Stomach smooth muscle (tissue), 2 donors: ENCODE results near the gene FUT4.
A peak's percentile ranks its signal among the peaks of the same experiment; 100 is the strongest.
"Not testable (repeated sequence)": the region's sequence is repeated elsewhere in the genome, so short reads cannot be mapped to it uniquely, and the experiment has no call there.

Experiments
- H3K27ac ChIP-seq: one replicate; pipeline ENCODE4 v1.7.0; 2013; ENCODE audit warnings: mild to moderate bottlenecking, low read length, inconsistent platforms
- H3K27me3 ChIP-seq, 2 donors: one replicate each; pipeline ENCODE4 v1.7.0; 2013; ENCODE audit warnings: low read length in 2 of 2; ENCODE audit not compliant: insufficient read depth in 2 of 2, control insufficient read depth in 1 of 2
- H3K36me3 ChIP-seq, 2 donors: one replicate each; pipeline ENCODE4 v1.7.0; 2013; ENCODE audit warnings: low read length in 2 of 2; ENCODE audit not compliant: control insufficient read depth in 2 of 2, insufficient read depth in 2 of 2
- H3K4me1 ChIP-seq: one replicate; pipeline ENCODE4 v1.7.0; 2013; ENCODE audit warnings: low read length; ENCODE audit not compliant: control insufficient read depth, insufficient read depth
- H3K4me3 ChIP-seq, 2 donors: one replicate each; pipeline ENCODE4 v1.7.0; 2013; ENCODE audit warnings: low read length in 2 of 2
- H3K9ac ChIP-seq, 2 donors: one replicate each; pipeline ENCODE4 v1.7.0; 2013; ENCODE audit warnings: low read length in 2 of 2, mild to moderate bottlenecking in 1 of 2
- H3K9me3 ChIP-seq, 2 donors: one replicate each; pipeline ENCODE4 v1.7.0; 2013; ENCODE audit warnings: low read length in 2 of 2; ENCODE audit not compliant: control insufficient read depth in 2 of 2
- donor health status: healthy.
- donor health status: Pancreatic carcinoma.

Gene FUT4, protein sequence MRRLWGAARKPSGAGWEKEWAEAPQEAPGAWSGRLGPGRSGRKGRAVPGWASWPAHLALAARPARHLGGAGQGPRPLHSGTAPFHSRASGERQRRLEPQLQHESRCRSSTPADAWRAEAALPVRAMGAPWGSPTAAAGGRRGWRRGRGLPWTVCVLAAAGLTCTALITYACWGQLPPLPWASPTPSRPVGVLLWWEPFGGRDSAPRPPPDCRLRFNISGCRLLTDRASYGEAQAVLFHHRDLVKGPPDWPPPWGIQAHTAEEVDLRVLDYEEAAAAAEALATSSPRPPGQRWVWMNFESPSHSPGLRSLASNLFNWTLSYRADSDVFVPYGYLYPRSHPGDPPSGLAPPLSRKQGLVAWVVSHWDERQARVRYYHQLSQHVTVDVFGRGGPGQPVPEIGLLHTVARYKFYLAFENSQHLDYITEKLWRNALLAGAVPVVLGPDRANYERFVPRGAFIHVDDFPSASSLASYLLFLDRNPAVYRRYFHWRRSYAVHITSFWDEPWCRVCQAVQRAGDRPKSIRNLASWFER

GRCh38 chr11:94543695-94544645 lies at the start of gene FUT4:
Gene FUT4, plus strand, starts transcription at chr11:94543921. Its CDS starts 213 bp downstream, at chr11:94544134.
- H3K27ac ChIP-seq = peak within 1 kb of the TSS; percentile 97
- peaks cover under 1 to 3% of the 10 kb centered on the region in 2 donors for H3K36me3 ChIP-seq
- H3K4me3 ChIP-seq = peak within 1 kb of the TSS; percentile 72 to 84
- H3K4me1 ChIP-seq = peaks cover 33% of the 10 kb centered on the region
- H3K27me3 ChIP-seq = no peaks in the 10 kb centered on the region
- peak within 1 kb of the TSS; percentile 95 to 96 for H3K9ac ChIP-seq
- H3K9me3 ChIP-seq = no peaks in the 10 kb centered on the region

DNA sequence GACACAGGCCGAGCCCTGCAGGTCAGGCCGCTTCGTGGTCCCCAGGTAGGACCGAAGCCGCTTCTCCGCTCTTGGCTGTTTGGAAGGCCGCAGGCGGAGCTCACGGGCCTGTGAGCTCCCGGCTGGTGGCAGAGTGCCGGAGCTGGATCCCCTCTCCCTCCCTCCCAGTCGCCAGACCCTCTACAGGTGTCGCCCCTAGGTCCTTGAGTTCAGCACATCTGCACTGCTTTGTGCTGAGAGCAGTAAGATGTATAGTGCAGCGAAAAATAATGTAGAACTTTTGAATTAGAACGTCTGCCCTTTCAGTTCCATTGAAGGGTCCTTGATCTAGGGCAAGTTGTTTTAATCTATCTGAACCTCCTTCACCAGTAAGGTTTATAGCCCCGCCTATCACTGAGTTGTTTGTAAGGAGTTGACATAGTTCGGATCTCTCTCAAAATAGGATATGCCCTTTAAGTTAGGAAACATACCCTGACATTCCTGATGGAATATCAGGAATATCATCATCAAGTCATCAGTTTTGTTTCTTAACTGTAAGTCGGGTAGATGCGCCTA lies 49.5 kb upstream of the FUT4 start:
- Histone ChIP-seq H3K27ac (peak overlapping the region; percentile 60), H3K36me3 (peaks cover 17 to 20% of the 10 kb centered on the region in 2 donors), H3K9ac (peak overlapping the region; percentile 94 to 98), H3K9me3 (no peaks in the 10 kb centered on the region), H3K27me3 (no peaks in the 10 kb centered on the region), H3K4me1 (no peaks in the 10 kb centered on the region), H3K4me3 (peak overlapping the region; percentile 94 to 98)

DNA sequence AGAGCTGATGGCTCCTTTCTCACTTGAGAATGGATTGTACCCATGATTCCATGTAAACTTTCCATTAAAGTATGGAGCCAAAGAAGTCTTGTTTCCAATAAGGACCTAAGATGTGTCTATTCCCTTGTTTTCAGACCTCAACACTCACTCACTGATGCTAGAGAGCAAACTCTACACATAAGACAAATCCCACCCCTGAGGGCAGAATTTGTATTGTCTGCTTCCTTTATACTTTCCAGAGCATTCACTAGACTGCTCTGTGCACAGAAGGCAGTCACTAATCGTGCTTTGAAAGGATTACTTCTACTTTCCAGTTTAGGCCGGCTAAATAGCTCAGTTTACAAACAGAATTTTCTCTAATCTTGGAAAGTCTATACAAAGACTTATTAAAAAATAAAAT lies 43.5 kb upstream of the FUT4 start:
- H3K27ac ChIP-seq = no peak overlapping the region
- no peaks in the 10 kb centered on the region for H3K27me3 ChIP-seq
- H3K9me3 ChIP-seq = no peaks in the 10 kb centered on the region
- H3K36me3 ChIP-seq = peaks cover 15 to 21% of the 10 kb centered on the region in 2 donors
- no peak overlapping the region for H3K4me3 ChIP-seq
- H3K9ac ChIP-seq = no peak overlapping the region
- no peaks in the 10 kb centered on the region for H3K4me1 ChIP-seq

DNA sequence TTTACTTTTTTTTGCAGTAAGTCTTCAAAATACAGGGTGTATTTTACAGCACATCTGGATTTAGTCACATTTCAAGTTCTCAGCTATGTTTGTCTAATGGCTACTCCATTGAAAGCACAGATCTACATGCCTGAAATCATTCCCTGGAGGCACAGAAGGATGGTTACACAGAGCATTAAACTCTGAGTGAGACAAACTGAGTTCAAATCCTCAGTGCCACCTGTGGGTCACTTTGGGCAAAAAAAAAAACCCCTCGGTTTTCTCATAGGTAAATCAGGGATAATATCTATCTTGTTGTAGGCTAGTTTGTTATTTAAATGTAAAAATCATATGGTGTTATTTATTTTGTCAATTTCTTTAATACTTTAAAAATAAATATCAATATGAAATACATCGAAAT lies 42.2 kb upstream of the FUT4 start:
- Histone ChIP-seq H3K4me1 (no peaks in the 10 kb centered on the region), H3K4me3 (no peak overlapping the region), H3K36me3 (peaks cover 15 to 21% of the 10 kb centered on the region in 2 donors), H3K27ac (no peak overlapping the region), H3K9me3 (no peaks in the 10 kb centered on the region), H3K9ac (no peak overlapping the region), H3K27me3 (no peaks in the 10 kb centered on the region)

DNA sequence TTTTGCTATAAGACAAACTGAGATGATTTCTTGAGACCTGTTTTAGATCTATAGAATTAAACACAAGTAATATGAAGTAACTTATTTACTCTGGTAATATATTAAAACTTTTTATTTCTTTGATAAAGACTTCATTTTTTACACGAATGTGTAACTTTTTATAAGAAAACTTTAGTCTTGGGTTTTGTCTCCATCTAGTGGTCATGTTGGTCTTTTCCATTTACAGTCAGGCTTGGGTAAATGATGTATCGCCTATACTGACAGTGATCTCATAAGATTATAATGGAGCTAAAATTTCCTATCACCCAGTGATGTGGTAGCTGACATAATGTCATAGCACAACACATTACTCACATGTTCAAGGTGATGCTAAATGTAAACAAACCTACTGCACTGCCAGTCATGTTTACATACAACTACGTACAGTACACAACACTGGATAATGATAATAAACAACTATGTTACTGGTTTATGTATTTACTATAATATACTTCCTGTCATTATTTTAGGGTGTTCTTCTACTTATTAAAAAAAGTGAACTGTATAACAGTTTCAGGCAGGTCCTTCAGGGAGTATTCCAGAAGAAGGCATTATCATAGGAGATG lies 38.9 kb upstream of the FUT4 start:
- Histone ChIP-seq H3K4me3 (no peak overlapping the region), H3K9ac (no peak overlapping the region), H3K9me3 (no peaks in the 10 kb centered on the region)

GRCh38 chr11:94506513-94506912 lies 37.2 kb upstream of the FUT4 start:
- H3K4me3 ChIP-seq, H3K9ac ChIP-seq, H3K27ac ChIP-seq, H3K36me3 ChIP-seq, H3K9me3 ChIP-seq, H3K4me1 ChIP-seq, H3K27me3 ChIP-seq: not testable (repeated sequence)

More for the DNA sequence above, 38.9 kb upstream of the FUT4 start:
- no peak overlapping the region for H3K27ac ChIP-seq
- no peaks in the 10 kb centered on the region for H3K4me1 ChIP-seq
- H3K27me3 ChIP-seq = no peaks in the 10 kb centered on the region
- peaks cover 3 to 4% of the 10 kb centered on the region in 2 donors for H3K36me3 ChIP-seq

DNA sequence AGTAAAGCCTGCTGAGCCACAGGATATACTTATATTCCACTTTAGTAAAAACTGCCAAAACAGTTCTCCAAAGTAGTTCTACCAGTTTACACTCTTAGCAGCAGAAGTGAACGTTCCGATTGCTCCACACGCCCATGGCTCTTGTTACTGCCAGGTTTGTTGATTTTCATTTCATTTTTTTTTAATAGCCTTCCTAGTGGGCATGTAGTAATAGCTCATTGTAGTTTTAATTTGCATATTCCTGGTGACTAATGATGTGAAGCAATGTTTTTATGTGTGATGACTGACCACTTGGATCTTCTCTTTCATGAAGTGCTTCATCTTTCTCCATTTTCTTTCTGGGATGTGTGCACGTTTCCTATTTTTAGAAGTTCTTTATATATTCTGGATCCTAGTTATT lies 36.2 kb upstream of the FUT4 start:
- Histone ChIP-seq H3K27ac (no peak overlapping the region), H3K9me3 (no peaks in the 10 kb centered on the region), H3K36me3 (no peaks in the 10 kb centered on the region), H3K27me3 (peaks cover 0 to 2% of the 10 kb centered on the region in 2 donors), H3K4me1 (peaks cover 7% of the 10 kb centered on the region), H3K9ac (no peak overlapping the region), H3K4me3 (no peak overlapping the region)

- peak within 1 kb of the TSS; percentile 40 to 78 for H3K4me3 ChIP-seq
- H3K36me3 ChIP-seq = no peaks in the 10 kb centered on the region
- H3K4me1 ChIP-seq = peaks cover 9% of the 10 kb centered on the region
- H3K9ac ChIP-seq = peak within 1 kb of the TSS in 1 of 2 donors; percentile 47
- H3K27ac ChIP-seq = no peak within 1 kb of the TSS
- peaks cover 0 to 5% of the 10 kb centered on the region in 2 donors for H3K27me3 ChIP-seq
- no peaks in the 10 kb centered on the region for H3K9me3 ChIP-seq
These were observed 31.6 kb upstream of the FUT4 start, which contains the start of gene C11orf97 for GRCh38 chr11:94511932-94512781. Gene C11orf97, plus strand, starts transcription at chr11:94512461. Its CDS starts 68 bp downstream, at chr11:94512529.

DNA sequence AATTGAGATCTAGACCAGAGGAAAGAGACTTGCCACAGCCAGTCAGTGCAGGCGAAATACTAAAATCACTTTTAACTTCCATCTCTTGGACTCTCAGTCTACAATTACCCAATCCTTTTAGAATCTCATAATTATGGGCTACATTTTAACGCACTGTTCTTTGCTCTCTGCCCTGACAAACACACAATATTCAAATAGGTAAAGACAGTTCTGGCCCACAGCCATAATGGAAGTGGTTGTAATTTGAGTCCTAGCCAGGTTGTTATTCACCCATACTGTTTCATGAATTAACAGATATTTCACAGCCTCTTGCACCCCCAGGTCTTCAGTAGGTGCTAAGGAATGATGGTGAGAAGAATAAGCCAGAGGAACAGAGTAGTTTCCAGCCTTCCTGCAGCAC lies 30.6 kb upstream of the FUT4 start:
- Histone ChIP-seq H3K9ac (no peak overlapping the region), H3K9me3 (no peaks in the 10 kb centered on the region), H3K27ac (no peak overlapping the region), H3K4me3 (no peak overlapping the region), H3K4me1 (peaks cover 9% of the 10 kb centered on the region), H3K36me3 (no peaks in the 10 kb centered on the region), H3K27me3 (peaks cover 0 to 5% of the 10 kb centered on the region in 2 donors)
